ENCODE results near the gene SLC4A1. TPM values are rescaled to one million over a fixed set of nuclear protein-coding genes. Genes with fewer than 3 reads are reported as not detected.

The SLC4A1 gene
- total and polyA plus RNA-seq, 2 donors (not counting 3 experiments of a cell fraction or from before 2014, with no cell fraction given): not detected

DNA sequence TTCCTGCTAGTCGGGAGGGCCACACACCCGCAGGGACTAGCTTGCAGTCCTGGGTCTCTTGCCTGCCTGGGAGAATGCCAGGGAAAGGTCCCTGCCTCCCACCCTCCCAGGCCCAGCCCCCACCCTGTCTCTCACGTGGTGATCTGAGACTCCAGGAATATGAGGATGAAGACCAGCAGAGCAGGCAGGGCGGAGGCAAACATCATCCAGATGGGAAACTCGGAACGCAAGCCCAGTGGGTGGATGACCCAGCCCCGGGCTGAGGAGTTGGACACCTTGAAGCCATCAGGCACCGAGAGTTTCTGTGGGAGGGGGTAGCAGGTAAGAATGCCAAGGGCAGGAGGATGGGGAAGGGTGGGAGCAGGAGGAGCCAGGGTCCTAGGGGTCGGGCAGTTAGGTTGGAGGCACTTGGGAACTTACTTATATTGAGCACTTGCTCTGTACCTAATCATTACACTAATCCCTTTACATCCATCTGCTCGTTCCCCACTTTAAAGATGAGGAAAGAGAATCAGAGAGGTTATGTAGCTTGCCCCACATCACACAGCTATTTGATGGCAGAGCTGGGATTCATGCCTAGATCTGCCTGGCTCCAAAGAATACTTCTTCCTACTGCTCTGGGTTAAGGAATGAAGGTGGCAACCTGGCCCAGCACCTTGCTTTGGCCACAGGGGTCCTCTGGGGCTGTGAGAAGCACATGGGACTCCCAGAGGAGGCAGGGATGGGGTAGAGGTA lies 13.4 kb downstream of the SLC4A1 start:
- Histone ChIP-seq H3K9me1 (replicated peaks; ENCODE audit: control insufficient read depth, extremely low read depth, insufficient read depth, low read length) (no peaks in the 10 kb centered on the region), H4K20me1 (replicated peaks; ENCODE audit: control insufficient read depth, extremely low read depth, insufficient read depth, low read length) (no peaks in the 10 kb centered on the region), H3K4me2 (ENCODE audit: insufficient read depth, low read length) (no peak overlapping the region), H3K79me2 (ENCODE audit: control insufficient read depth, insufficient read depth, low read length) (no peaks in the 10 kb centered on the region), H3K27me3 (ENCODE audit: control insufficient read depth in 2 of 2, insufficient read depth in 2 of 2, low read length in 2 of 2) (no peaks in the 10 kb centered on the region), H3K9me3 (replicated peaks; ENCODE audit: control insufficient read depth, insufficient read depth, low read length) (no peaks in the 10 kb centered on the region), H3K36me3 (ENCODE audit: control insufficient read depth in 2 of 2, extremely low read depth in 1 of 2, insufficient read depth in 2 of 2, low read length in 2 of 2) (no peaks in the 10 kb centered on the region), H3K4me3 (replicated peaks in 1 of 3; ENCODE audit: insufficient read depth in 1 of 3, low read depth in 1 of 3, low read length in 3 of 3) (no peak overlapping the region), H3K27ac (ENCODE audit: insufficient read depth, low read depth, low read length) (no peak overlapping the region), H3K9ac (replicated peaks; ENCODE audit: extremely low read depth, insufficient read depth, low read length) (no peak overlapping the region), H2AFZ (ENCODE audit: low read depth, low read length) (no peak overlapping the region), H3K4me1 (ENCODE audit: control insufficient read depth, extremely low read depth, insufficient read depth, low read length) (no peaks in the 10 kb centered on the region)
- DNase-seq (ENCODE audit: low read depth, low spot score) (no peak), FAIRE-seq (no peak)
- ChIA-PET POLR2A (no interaction called here), CTCF (no interaction called here)
- dilution Hi-C loops (cut with MboI; ENCODE audit: extremely low pct_ligation_motif_present, low sequenced_read_pairs): no loop called here
- intact Hi-C loops (cut with micrococcal nuclease): no loop called here
- BruUV-seq (replicated peaks): no TSS peak
- TF ChIP-seq POLR2A (IDR thresholded peaks at IDR 0.05; ENCODE audit: low read depth, low read length): no peak
- no peak for TF ChIP-seq MYC (IDR thresholded peaks at IDR 0.05; ENCODE audit: low read depth, low read length)
- no peak for TF ChIP-seq JUN (IDR thresholded peaks at IDR 0.05; ENCODE audit: borderline replicate concordance, insufficient read depth, insufficient read length, low read depth)

GRCh38 chr17:44253006-44253405 lies 14.9 kb downstream of the SLC4A1 start:
- intact Hi-C loops (cut with micrococcal nuclease): no loop called here
- FAIRE-seq (no peak), DNase-seq (ENCODE audit: low read depth, low spot score) (no peak)
- no peaks in the 10 kb centered on the region for H3K27me3 ChIP-seq (ENCODE audit: control insufficient read depth in 2 of 2, insufficient read depth in 2 of 2, low read length in 2 of 2)
- no peak overlapping the region for H3K27ac ChIP-seq (ENCODE audit: insufficient read depth, low read depth, low read length)
- BruUV-seq (replicated peaks): no TSS peak
- POLR2A ChIA-PET: no interaction called here
- no peaks in the 10 kb centered on the region for H4K20me1 ChIP-seq (replicated peaks; ENCODE audit: control insufficient read depth, extremely low read depth, insufficient read depth, low read length)
- TF ChIP-seq, protein P1, sequence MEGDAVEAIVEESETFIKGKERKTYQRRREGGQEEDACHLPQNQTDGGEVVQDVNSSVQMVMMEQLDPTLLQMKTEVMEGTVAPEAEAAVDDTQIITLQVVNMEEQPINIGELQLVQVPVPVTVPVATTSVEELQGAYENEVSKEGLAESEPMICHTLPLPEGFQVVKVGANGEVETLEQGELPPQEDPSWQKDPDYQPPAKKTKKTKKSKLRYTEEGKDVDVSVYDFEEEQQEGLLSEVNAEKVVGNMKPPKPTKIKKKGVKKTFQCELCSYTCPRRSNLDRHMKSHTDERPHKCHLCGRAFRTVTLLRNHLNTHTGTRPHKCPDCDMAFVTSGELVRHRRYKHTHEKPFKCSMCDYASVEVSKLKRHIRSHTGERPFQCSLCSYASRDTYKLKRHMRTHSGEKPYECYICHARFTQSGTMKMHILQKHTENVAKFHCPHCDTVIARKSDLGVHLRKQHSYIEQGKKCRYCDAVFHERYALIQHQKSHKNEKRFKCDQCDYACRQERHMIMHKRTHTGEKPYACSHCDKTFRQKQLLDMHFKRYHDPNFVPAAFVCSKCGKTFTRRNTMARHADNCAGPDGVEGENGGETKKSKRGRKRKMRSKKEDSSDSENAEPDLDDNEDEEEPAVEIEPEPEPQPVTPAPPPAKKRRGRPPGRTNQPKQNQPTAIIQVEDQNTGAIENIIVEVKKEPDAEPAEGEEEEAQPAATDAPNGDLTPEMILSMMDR (IDR thresholded peaks at IDR 0.05; ENCODE audit: extremely low read depth in 1 of 2, insufficient read depth in 1 of 2, low read depth in 1 of 2, low read length in 2 of 2): no peak
- TF ChIP-seq POLR2AphosphoS5 (IDR thresholded peaks at IDR 0.05; ENCODE audit: insufficient read depth, low read depth, low read length) (no peak), JUN (IDR thresholded peaks at IDR 0.05; ENCODE audit: borderline replicate concordance, insufficient read depth, insufficient read length, low read depth) (no peak), GATA2 (IDR thresholded peaks at IDR 0.05; ENCODE audit: insufficient read depth, insufficient read length, low read depth, low read length) (no peak), EZH2 (IDR thresholded peaks at IDR 0.05; ENCODE audit: borderline replicate concordance, low read depth, low read length, severe bottlenecking) (no peak), MYC (IDR thresholded peaks at IDR 0.05; ENCODE audit: low read depth, low read length) (no peak), FOS (IDR thresholded peaks at IDR 0.05; ENCODE audit: borderline replicate concordance, insufficient read depth, low read length) (no peak), POLR2A (IDR thresholded peaks at IDR 0.05; ENCODE audit: low read depth, low read length) (no peak)
- TF ChIP-seq, protein P2, sequence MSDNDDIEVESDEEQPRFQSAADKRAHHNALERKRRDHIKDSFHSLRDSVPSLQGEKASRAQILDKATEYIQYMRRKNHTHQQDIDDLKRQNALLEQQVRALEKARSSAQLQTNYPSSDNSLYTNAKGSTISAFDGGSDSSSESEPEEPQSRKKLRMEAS (IDR thresholded peaks at IDR 0.05; ENCODE audit: insufficient read depth, insufficient read length): no peak
- CTCF ChIA-PET: interaction anchor here (0.6 kb wide), 1 partner anchor 49 kb away, joined by 3 read pairs; no protein-coding TSS in a partner anchor
- H3K9me1 ChIP-seq (replicated peaks; ENCODE audit: control insufficient read depth, extremely low read depth, insufficient read depth, low read length): no peaks in the 10 kb centered on the region
- H3K9ac ChIP-seq (replicated peaks; ENCODE audit: extremely low read depth, insufficient read depth, low read length): no peak overlapping the region
- no peaks in the 10 kb centered on the region for H3K36me3 ChIP-seq (ENCODE audit: control insufficient read depth in 2 of 2, extremely low read depth in 1 of 2, insufficient read depth in 2 of 2, low read length in 2 of 2)
- H3K4me1 ChIP-seq (ENCODE audit: control insufficient read depth, extremely low read depth, insufficient read depth, low read length): no peaks in the 10 kb centered on the region
- H3K9me3 ChIP-seq (replicated peaks; ENCODE audit: control insufficient read depth, insufficient read depth, low read length): no peaks in the 10 kb centered on the region
- no peak overlapping the region for H2AFZ ChIP-seq (ENCODE audit: low read depth, low read length)
- H3K4me2 ChIP-seq (ENCODE audit: insufficient read depth, low read length): no peak overlapping the region
- no peaks in the 10 kb centered on the region for H3K79me2 ChIP-seq (ENCODE audit: control insufficient read depth, insufficient read depth, low read length)
- H3K4me3 ChIP-seq (replicated peaks in 1 of 3; ENCODE audit: insufficient read depth in 1 of 3, low read depth in 1 of 3, low read length in 3 of 3): no peak overlapping the region
- dilution Hi-C loops (cut with MboI; ENCODE audit: extremely low pct_ligation_motif_present, low sequenced_read_pairs): no loop called here

Measured in endothelial cell of umbilical vein (primary cell).